Kidney epithelial cell (primary cell): ENCODE results near the gene ZNRF2. TPM values are rescaled to one million over a fixed set of nuclear protein-coding genes. Genes with fewer than 3 reads are reported as not detected.

ENCODE experiments used
- DNase-seq: peaks from one replicate; pipeline ENCODE4 v3.0.0-alpha.2; 2010; ENCODE audit warnings: low read depth
- H3K27me3 ChIP-seq: 2 replicates; pipeline ENCODE4 v1.6.0; 2011; ENCODE audit warnings: low read length; ENCODE audit not compliant: control insufficient read depth, insufficient read depth
- H3K36me3 ChIP-seq: 2 replicates; pipeline ENCODE4 v1.5.1; 2011; ENCODE audit warnings: low read length; ENCODE audit not compliant: control insufficient read depth, insufficient read depth
- H3K4me3 ChIP-seq: 2 replicates; pipeline ENCODE4 v1.5.1; 2011; ENCODE audit warnings: low read depth, mild to moderate bottlenecking, control low read depth, low read length
- CTCF ChIP-seq: IDR thresholded peaks from 2 replicates; pipeline ENCODE4 v1.5.1; 2011; ENCODE audit warnings: mild to moderate bottlenecking, moderate library complexity, low read length, control low read depth, inconsistent platforms; ENCODE audit not compliant: insufficient read depth, poor library complexity, severe bottlenecking
- total RNA-seq: library from RNA; depleted of rRNA; stranded (reverse); fragments of >200 nt; gene quantifications from 2 replicates; pipeline ENCODE4 v1.2.3, GENCODE V29; 2015

The ZNRF2 gene
- total RNA-seq, 1 donor from 2014 or later = 11.2 TPM

- no peak for TF ChIP-seq CTCF
- DNase-seq = no peak
- no peak overlapping the region for H3K4me3 ChIP-seq
- no peaks in the 10 kb centered on the region for H3K36me3 ChIP-seq
- no peaks in the 10 kb centered on the region for H3K27me3 ChIP-seq
Observed at GRCh38 chr7:30413864-30414263, 129.5 kb downstream of the ZNRF2 start.

Other genes with a start within 250 kb of the ZNRF2 start
- 18.5 and 21.1 TPM in 2 replicates for gene MTURN, start 149.6 kb upstream of the ZNRF2 start, total RNA-seq
- gene NOD1, start 194.2 kb downstream of the ZNRF2 start, total RNA-seq = 7.8 and 9.2 TPM in 2 replicates
- 37.8 and 42.0 TPM in 2 replicates for gene GGCT, start 220.2 kb downstream of the ZNRF2 start, total RNA-seq